ENCODE data around the gene MORN5. TPM values are rescaled to one million over a fixed set of nuclear protein-coding genes. Genes with fewer than 3 reads are reported as not detected.

Gene MORN5
- total RNA-seq, 2 donors from 2014 or later: not detected

DNA sequence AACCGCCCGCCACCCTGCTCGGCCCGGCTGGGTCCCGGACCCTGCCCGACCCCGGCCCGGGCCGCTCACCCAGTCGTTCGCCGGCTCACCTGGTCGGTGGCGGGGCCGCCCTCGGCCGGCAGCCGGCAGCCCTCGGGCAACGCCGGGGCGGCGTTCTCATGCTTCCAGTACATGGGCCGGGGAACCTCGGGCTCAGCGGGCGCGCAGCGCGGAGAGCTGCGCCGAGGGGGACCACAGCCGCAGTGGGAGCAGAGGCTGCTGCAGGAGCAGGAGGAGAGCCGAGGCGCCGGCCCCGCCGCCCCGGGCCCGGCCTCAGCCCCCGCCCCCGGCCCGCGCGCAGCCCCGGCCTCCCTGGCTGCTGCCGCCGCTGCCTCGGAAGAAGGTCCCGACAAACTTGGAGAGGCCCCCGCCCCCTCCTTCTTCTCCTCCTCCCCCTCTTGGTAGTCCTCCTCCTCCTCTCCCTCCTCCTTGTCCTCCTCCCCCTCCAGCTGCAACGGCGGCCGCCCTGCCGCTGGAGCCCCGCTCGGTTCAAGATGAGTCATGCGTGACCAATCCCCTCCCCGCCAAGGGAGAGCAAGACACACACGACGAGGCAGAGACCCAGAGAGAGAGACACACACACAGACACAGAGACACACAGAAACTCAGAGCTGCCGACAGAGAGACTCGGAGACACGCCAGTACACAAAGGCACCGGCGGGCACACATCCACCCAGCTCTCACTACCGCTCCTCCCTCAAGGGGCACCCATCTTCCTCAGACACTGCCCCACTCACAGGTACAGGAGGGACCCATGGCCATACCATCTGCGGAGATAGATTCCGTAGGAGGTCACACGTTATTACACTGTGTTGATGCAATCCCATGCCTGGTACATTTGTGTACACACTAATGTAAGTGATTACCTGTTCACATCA is 69.1 kb downstream of the MORN5 start, which contains the start of gene LHX6:
TSS of gene LHX6 (minus strand) at position 390 of the 917 bp plus-strand sequence. CDS start at position 173, 217 bp downstream.
- Histone ChIP-seq H3K4me1 (peaks cover 35% of the 10 kb centered on the region), H3K27ac (no peak within 1 kb of the TSS), H3K9me3 (no peaks in the 10 kb centered on the region), H3K4me3 (no peak within 1 kb of the TSS), H3K27me3 (peaks cover 0 to 39% of the 10 kb centered on the region in 2 donors), H3K36me3 (replicated peaks in 1 of 2; ENCODE audit: insufficient read depth in 1 of 2, low read depth in 2 of 2) (no peaks in the 10 kb centered on the region)
- peak; percentile 28 for ATAC-seq
- DNase-seq: no peak
- intact Hi-C loops (cut with DNase I): no loop called here
- WGBS, 2 donors: 6 to 9% methylated on average over 26 to 54 of the region's 70 CpGs
- TF ChIP-seq POLR2A (IDR thresholded peaks at IDR 0.05) (no peak), CTCF (IDR thresholded peaks at IDR 0.05) (no peak)

DNA sequence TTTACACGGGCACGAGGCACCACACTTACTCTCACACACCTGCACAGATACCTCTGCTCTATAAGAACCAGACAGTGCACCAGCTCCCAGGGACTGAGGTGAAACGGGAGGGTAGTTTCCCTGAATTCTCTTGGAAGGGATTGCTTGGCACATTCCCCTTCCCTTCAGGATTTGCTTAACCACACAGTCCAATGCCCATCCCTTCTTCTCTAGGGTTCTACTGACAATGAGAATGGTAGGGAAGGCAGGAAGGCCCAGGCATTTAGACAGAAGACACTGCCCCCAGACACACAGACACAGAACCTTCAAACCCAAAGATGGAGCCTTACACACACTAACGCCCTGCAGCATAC is 69.8 kb downstream of the MORN5 start:
- ATAC-seq: no peak
- no peaks in the 10 kb centered on the region for H3K9me3 ChIP-seq
- 31 to 35% methylated on average over 4 of the region's 4 CpGs for WGBS, 2 donors
- no peak for DNase-seq
- H3K36me3 ChIP-seq (replicated peaks in 1 of 2; ENCODE audit: insufficient read depth in 1 of 2, low read depth in 2 of 2): no peaks in the 10 kb centered on the region
- intact Hi-C loops (cut with DNase I): no loop called here
- H3K27ac ChIP-seq: no peak overlapping the region
- TF ChIP-seq POLR2A (IDR thresholded peaks at IDR 0.05) (no peak), CTCF (IDR thresholded peaks at IDR 0.05) (no peak)
- peaks cover 35% of the 10 kb centered on the region for H3K4me1 ChIP-seq
- no peak overlapping the region for H3K4me3 ChIP-seq
- H3K27me3 ChIP-seq: peaks cover 0 to 39% of the 10 kb centered on the region in 2 donors

DNA sequence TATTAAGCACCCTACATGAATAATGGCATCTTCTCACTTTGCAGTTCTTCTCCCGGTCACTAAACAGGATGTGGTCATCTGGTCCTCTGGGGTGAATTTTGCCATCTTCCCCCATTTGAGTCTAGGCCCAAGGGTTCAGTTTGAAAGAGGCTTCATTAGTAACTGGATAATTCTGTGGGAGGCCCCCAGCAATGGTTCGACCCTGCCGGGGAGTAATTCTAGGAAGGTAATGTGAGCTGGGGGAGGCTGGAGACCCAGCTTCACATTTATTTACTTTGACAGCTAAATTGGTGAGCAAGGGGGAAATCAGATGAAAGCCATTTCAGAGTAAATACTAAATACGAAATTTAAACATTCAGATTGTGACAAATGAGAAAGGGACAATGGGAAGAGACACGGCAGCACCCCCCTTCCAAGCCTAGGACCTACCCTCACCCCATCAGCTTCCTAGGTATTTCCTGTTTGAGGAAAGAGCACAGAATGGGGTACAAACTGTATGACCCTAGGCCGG is 73.1 kb downstream of the MORN5 start:
- no peak for ATAC-seq
- 58 to 62% methylated on average over 6 of the region's 6 CpGs for WGBS, 2 donors

GRCh38 chr9:122234022-122234748 is 74.5 kb downstream of the MORN5 start:
- Histone ChIP-seq H3K9me3 (no peaks in the 10 kb centered on the region), H3K4me3 (no peak overlapping the region), H3K27me3 (peaks cover 0 to 4% of the 10 kb centered on the region in 2 donors), H3K36me3 (replicated peaks in 1 of 2; ENCODE audit: insufficient read depth in 1 of 2, low read depth in 2 of 2) (no peaks in the 10 kb centered on the region), H3K27ac (no peak overlapping the region), H3K4me1 (peaks cover 2% of the 10 kb centered on the region)
- ATAC-seq (no peak), DNase-seq (no peak)
- WGBS, 2 donors: 72 to 75% methylated on average over 7 of the region's 7 CpGs
- intact Hi-C loops (cut with DNase I): loop anchor here (10.0 kb wide), 1 partner anchor 59 kb away; no protein-coding TSS in a partner anchor
- TF ChIP-seq POLR2A (IDR thresholded peaks at IDR 0.05) (no peak), CTCF (IDR thresholded peaks at IDR 0.05) (no peak)

More for the DNA sequence above, 73.1 kb downstream of the MORN5 start:
- intact Hi-C loops (cut with DNase I): loop anchor here (10.0 kb wide), 1 partner anchor 58 kb away; no protein-coding TSS in a partner anchor
- Histone ChIP-seq H3K27me3 (peaks cover 0 to 14% of the 10 kb centered on the region in 2 donors), H3K4me1 (peaks cover 13% of the 10 kb centered on the region), H3K9me3 (no peaks in the 10 kb centered on the region), H3K4me3 (no peak overlapping the region), H3K36me3 (replicated peaks in 1 of 2; ENCODE audit: insufficient read depth in 1 of 2, low read depth in 2 of 2) (no peaks in the 10 kb centered on the region), H3K27ac (no peak overlapping the region)
- no peak for DNase-seq
- TF ChIP-seq CTCF (IDR thresholded peaks at IDR 0.05) (no peak), POLR2A (IDR thresholded peaks at IDR 0.05) (no peak)

Data from body of pancreas (tissue), 4 donors.